Panc1 (cell line): ENCODE measurements around the gene RRAS. TPM values are rescaled to one million over a fixed set of nuclear protein-coding genes. Genes with fewer than 3 reads are reported as not detected.

Source experiments
- ATAC-seq: fragments of 200-7000 bp; cut with Tn5 transposase; 2 replicates; pipeline ENCODE4 v1.9.1; 2020; ENCODE audit warnings: mild to moderate bottlenecking, moderate library complexity
- BruUV-seq: library from RNA; stranded (reverse); fragments of 400-500 nt; replicated peaks from 2 replicates; lab custom pipeline; 2021; lab: Mats Ljungman, UMichigan
- CTCF ChIA-PET: fragments of 300-600 bp; sonication (Branson Sonifier 250); formaldehyde crosslinking; loops from one replicate; lab custom pipeline; 2022; ENCODE audit warnings: antibody characterized with exemption; lab: Charles Lee
- POLR2A ChIA-PET: fragments of 300-600 bp; sonication (Branson Sonifier 250); formaldehyde crosslinking; loops from one replicate; lab custom pipeline; 2022; ENCODE audit warnings: antibody characterized with exemption; lab: Charles Lee
- DNase-seq: peaks from one replicate; pipeline ENCODE4 v3.0.0-alpha.2; 2010; ENCODE audit warnings: low read depth, low spot score
- H3K27ac ChIP-seq: 2 replicates; pipeline ENCODE4 v1.5.1; 2011; ENCODE audit warnings: mild to moderate bottlenecking, low read length, inconsistent platforms
- H3K27me3 ChIP-seq: fragments of 200-500 bp; sonication (Bioruptor generic); 2 replicates; pipeline ENCODE4 v1.6.0; 2014; ENCODE audit warnings: low read length, inconsistent platforms; ENCODE audit not compliant: control insufficient read depth, insufficient read depth
- H3K36me3 ChIP-seq: fragments of 200-500 bp; sonication (Bioruptor generic); 2 replicates; pipeline ENCODE4 v1.5.1; 2014; ENCODE audit warnings: inconsistent platforms, mild to moderate bottlenecking, low read length, moderate library complexity; ENCODE audit not compliant: control insufficient read depth, insufficient read depth
- H3K4me1 ChIP-seq: 2 replicates; pipeline ENCODE4 v1.5.1; 2011; ENCODE audit warnings: inconsistent platforms, mild to moderate bottlenecking, low read length, moderate library complexity; ENCODE audit not compliant: control insufficient read depth, insufficient read depth
- H3K4me3 ChIP-seq, 2 experiments: 2 replicates each; pipeline ENCODE4 v1.5.1; 2011 to 2012; ENCODE audit warnings: low read depth in 2 of 2, low read length in 2 of 2, mild to moderate bottlenecking in 2 of 2, inconsistent platforms in 1 of 2, moderate library complexity in 1 of 2
- H3K9me3 ChIP-seq: fragments of 200-500 bp; sonication (Bioruptor generic); 2 replicates; pipeline ENCODE4 v1.5.1; 2014; ENCODE audit warnings: low read depth, mild to moderate bottlenecking, inconsistent platforms, low read length, moderate library complexity; ENCODE audit not compliant: control insufficient read depth, insufficient read depth
- CTCF ChIP-seq: fragments of 450-650 bp; IDR thresholded peaks from 2 replicates; pipeline ENCODE4 v1.5.1; 2017; ENCODE audit warnings: mild to moderate bottlenecking
- POLR2AphosphoS5 ChIP-seq: IDR thresholded peaks from 2 replicates; pipeline ENCODE4 v1.6.1; 2012; ENCODE audit warnings: mild to moderate bottlenecking, low read depth, low read length, moderate library complexity
- REST ChIP-seq, 2 experiments: IDR thresholded peaks; 2 replicates each; pipeline ENCODE4 v1.6.1; 2011 to 2012; ENCODE audit warnings: low read depth in 2 of 2, control low read depth in 1 of 2, low read length in 1 of 2, mild to moderate bottlenecking in 1 of 2, moderate library complexity in 1 of 2; ENCODE audit not compliant: insufficient read depth in 1 of 2
- SIN3A ChIP-seq: IDR thresholded peaks from 2 replicates; pipeline ENCODE4 v1.6.1; 2012; ENCODE audit warnings: low read depth, mild to moderate bottlenecking, low read length, moderate library complexity, borderline replicate concordance; ENCODE audit not compliant: insufficient read depth
- TCF7L2 ChIP-seq: IDR thresholded peaks from 2 replicates; pipeline ENCODE4 v1.6.1; 2011; ENCODE audit warnings: mild to moderate bottlenecking, low read depth, low read length, inconsistent platforms
- in situ Hi-C: cut with HindIII; loops from 2 replicates; pipeline ENCODE4 v1.10.0; 2016; ENCODE audit warnings: low sequenced_read_pairs, low pct_unique_long_range_greater_than_20kb
- intact Hi-C: fragments of 100-400 bp; cut with micrococcal nuclease; formaldehyde crosslinking; loops from one replicate; pipeline ENCODE4 v1.10.0; 2022; ENCODE audit not compliant: unreplicated experiment
- total RNA-seq: library from RNA; stranded (reverse); gene quantifications from one replicate; pipeline ENCODE4 v1.2.1, GENCODE V29; 2021; ENCODE audit not compliant: unreplicated experiment

The RRAS gene
- total RNA-seq, 1 experiment from 2014 or later, result 64.4 TPM

- no peak for ATAC-seq
- intact Hi-C loops (no loop called here), in situ Hi-C loops (no loop called here)
- no peaks in the 10 kb centered on the region for H3K27me3 ChIP-seq
- H3K4me1 ChIP-seq, result peaks cover 13% of the 10 kb centered on the region
- TF ChIP-seq POLR2AphosphoS5 (no peak), REST (IDR thresholded peaks at IDR 0.05; ENCODE audit: insufficient read depth in 1 of 2, low read depth in 2 of 2, low read length in 1 of 2) (no peak), CTCF (no peak), SIN3A (no peak), TCF7L2 (no peak)
- no peak overlapping the region for H3K27ac ChIP-seq
- H3K9me3 ChIP-seq, result no peaks in the 10 kb centered on the region
- CTCF ChIA-PET, result no interaction called here
- peaks cover 4% of the 10 kb centered on the region; the same call in 1 of the 2 replicates for H3K36me3 ChIP-seq
- POLR2A ChIA-PET, result no interaction called here
- no peak overlapping the region for H3K4me3 ChIP-seq
- no TSS peak for BruUV-seq
- no peak for DNase-seq
Observed at GRCh38 chr19:49646586-49646985, 6.6 kb upstream of the RRAS start.

- no peak overlapping the region for H3K4me3 ChIP-seq
- H3K4me1 ChIP-seq, result peaks cover 13% of the 10 kb centered on the region
- no TSS peak for BruUV-seq
- TF ChIP-seq TCF7L2 (no peak), REST (IDR thresholded peaks at IDR 0.05; ENCODE audit: insufficient read depth in 1 of 2, low read depth in 2 of 2, low read length in 1 of 2) (no peak), SIN3A (no peak), CTCF (no peak), POLR2AphosphoS5 (no peak)
- ATAC-seq (no peak), DNase-seq (no peak)
- no peak overlapping the region for H3K27ac ChIP-seq
- peaks cover 4% of the 10 kb centered on the region; the same call in 1 of the 2 replicates for H3K36me3 ChIP-seq
- POLR2A ChIA-PET, result no interaction called here
- intact Hi-C loops (no loop called here), in situ Hi-C loops (no loop called here)
- H3K9me3 ChIP-seq, result no peaks in the 10 kb centered on the region
- no peaks in the 10 kb centered on the region for H3K27me3 ChIP-seq
- CTCF ChIA-PET, result no interaction called here
Observed at GRCh38 chr19:49645995-49646394, 6.1 kb upstream of the RRAS start.
